ENCODE measurements around the gene SNAPC4. TPM values are rescaled to one million over a fixed set of nuclear protein-coding genes. Genes with fewer than 3 reads are reported as not detected.

SNAPC4 gene
- total RNA-seq, 1 donor from 2014 or later, result 13.5 TPM

- peak; percentile 96 for DNase-seq (ENCODE audit: low spot score)
- H3K27ac Mint-ChIP-seq (ENCODE audit: unreplicated experiment), result peak within 1 kb of the TSS; percentile 52
- no peaks in the 10 kb centered on the region for H3K4me1 Mint-ChIP-seq (ENCODE audit: unreplicated experiment)
- H3K36me3 Mint-ChIP-seq (ENCODE audit: low read depth, unreplicated experiment), result peaks cover 6% of the 10 kb centered on the region
- peaks cover 10% of the 10 kb centered on the region for H3K27me3 Mint-ChIP-seq (ENCODE audit: unreplicated experiment)
- TF ChIP-seq CTCF (IDR thresholded peaks at IDR 0.05; ENCODE audit: unreplicated experiment), result peak; percentile 99
- peak within 1 kb of the TSS; percentile 87 for H3K4me3 Mint-ChIP-seq (ENCODE audit: unreplicated experiment)
- no peaks in the 10 kb centered on the region for H3K9me3 Mint-ChIP-seq (ENCODE audit: unreplicated experiment)
Measured at GRCh38 chr9:136363106-136363948, 36.6 kb downstream of the SNAPC4 start, which contains the start of gene DNLZ. DNLZ (minus strand) TSS chr9:136363744; CDS start chr9:136363714, 30 bp downstream.

GRCh38 chr9:136362450-136362784 lies 37.6 kb downstream of the SNAPC4 start:
- peaks cover 6% of the 10 kb centered on the region for H3K36me3 Mint-ChIP-seq (ENCODE audit: low read depth, unreplicated experiment)
- H3K27ac Mint-ChIP-seq (ENCODE audit: unreplicated experiment), result peak overlapping the region; percentile 52
- H3K4me3 Mint-ChIP-seq (ENCODE audit: unreplicated experiment), result peak overlapping the region; percentile 87
- DNase-seq (ENCODE audit: low spot score), result no peak
- no peaks in the 10 kb centered on the region for H3K4me1 Mint-ChIP-seq (ENCODE audit: unreplicated experiment)
- no peaks in the 10 kb centered on the region for H3K9me3 Mint-ChIP-seq (ENCODE audit: unreplicated experiment)
- TF ChIP-seq CTCF (IDR thresholded peaks at IDR 0.05; ENCODE audit: unreplicated experiment), result no peak
- peaks cover 6% of the 10 kb centered on the region for H3K27me3 Mint-ChIP-seq (ENCODE audit: unreplicated experiment)

GRCh38 chr9:136361754-136362449 lies 38.1 kb downstream of the SNAPC4 start:
- no peak overlapping the region for H3K27ac Mint-ChIP-seq (ENCODE audit: unreplicated experiment)
- DNase-seq (ENCODE audit: low spot score), result no peak
- peaks cover 6% of the 10 kb centered on the region for H3K27me3 Mint-ChIP-seq (ENCODE audit: unreplicated experiment)
- H3K4me3 Mint-ChIP-seq (ENCODE audit: unreplicated experiment), result no peak overlapping the region
- H3K36me3 Mint-ChIP-seq (ENCODE audit: low read depth, unreplicated experiment), result peaks cover 6% of the 10 kb centered on the region
- H3K9me3 Mint-ChIP-seq (ENCODE audit: unreplicated experiment), result no peaks in the 10 kb centered on the region
- no peaks in the 10 kb centered on the region for H3K4me1 Mint-ChIP-seq (ENCODE audit: unreplicated experiment)
- TF ChIP-seq CTCF (IDR thresholded peaks at IDR 0.05; ENCODE audit: unreplicated experiment), result no peak

GRCh38 chr9:136361047-136361753 lies 38.8 kb downstream of the SNAPC4 start:
- H3K4me1 Mint-ChIP-seq (ENCODE audit: unreplicated experiment), result no peaks in the 10 kb centered on the region
- TF ChIP-seq CTCF (IDR thresholded peaks at IDR 0.05; ENCODE audit: unreplicated experiment), result no peak
- H3K27me3 Mint-ChIP-seq (ENCODE audit: unreplicated experiment), result peaks cover 6% of the 10 kb centered on the region
- no peak overlapping the region for H3K27ac Mint-ChIP-seq (ENCODE audit: unreplicated experiment)
- no peaks in the 10 kb centered on the region for H3K9me3 Mint-ChIP-seq (ENCODE audit: unreplicated experiment)
- H3K36me3 Mint-ChIP-seq (ENCODE audit: low read depth, unreplicated experiment), result peaks cover 6% of the 10 kb centered on the region
- no peak for DNase-seq (ENCODE audit: low spot score)
- no peak overlapping the region for H3K4me3 Mint-ChIP-seq (ENCODE audit: unreplicated experiment)

All from endothelial cell (in vitro differentiated cells).